Glutamatergic neuron (in vitro differentiated cells): ENCODE measurements around the gene GINS2. TPM values are rescaled to one million over a fixed set of nuclear protein-coding genes. Genes with fewer than 3 reads are reported as not detected.

ENCODE experiments used
- DNase-seq: peaks from one replicate; pipeline ENCODE4 v3.0.0; 2022
- H3K27ac Mint-ChIP-seq: one replicate; pipeline ENCODE4 v1.8.0; 2020; ENCODE audit warnings: mild to moderate bottlenecking, mixed read lengths, inconsistent platforms; ENCODE audit not compliant: unreplicated experiment
- H3K27me3 Mint-ChIP-seq: one replicate; pipeline ENCODE4 v1.8.0; 2020; ENCODE audit warnings: mild to moderate bottlenecking, moderate library complexity, mixed read lengths, inconsistent platforms; ENCODE audit not compliant: unreplicated experiment
- H3K36me3 Mint-ChIP-seq: one replicate; pipeline ENCODE4 v1.8.0; 2020; ENCODE audit warnings: mild to moderate bottlenecking, mixed read lengths, inconsistent platforms; ENCODE audit not compliant: unreplicated experiment
- H3K4me1 Mint-ChIP-seq: one replicate; pipeline ENCODE4 v1.8.0; 2020; ENCODE audit warnings: mild to moderate bottlenecking, low read depth, mixed read lengths, inconsistent platforms; ENCODE audit not compliant: unreplicated experiment
- H3K4me3 Mint-ChIP-seq: one replicate; pipeline ENCODE4 v1.8.0; 2020; ENCODE audit warnings: mild to moderate bottlenecking, mixed read lengths, inconsistent platforms; ENCODE audit not compliant: unreplicated experiment
- H3K9me3 Mint-ChIP-seq: one replicate; pipeline ENCODE4 v1.8.0; 2020; ENCODE audit warnings: mild to moderate bottlenecking, moderate library complexity, mixed read lengths, inconsistent platforms; ENCODE audit not compliant: unreplicated experiment
- total RNA-seq: library from RNA; stranded (reverse); fragmentation: NEBNext Ultra II Directional; extraction: Animal tissue kit (Norgen Biotek cat#: 25700); gene quantifications from one replicate; pipeline ENCODE4 v1.2.1, GENCODE V29; 2021; ENCODE audit not compliant: unreplicated experiment
- TF ChIP-seq, protein P1 (sequence below): fragments of 200-600 bp; sonication (generic); IDR thresholded peaks from one replicate; pipeline ENCODE4 v1.5.0; 2021; ENCODE audit not compliant: partially characterized antibody, unreplicated experiment

The GINS2 gene
- total RNA-seq, 1 donor from 2014 or later = 7.1 TPM

DNA sequence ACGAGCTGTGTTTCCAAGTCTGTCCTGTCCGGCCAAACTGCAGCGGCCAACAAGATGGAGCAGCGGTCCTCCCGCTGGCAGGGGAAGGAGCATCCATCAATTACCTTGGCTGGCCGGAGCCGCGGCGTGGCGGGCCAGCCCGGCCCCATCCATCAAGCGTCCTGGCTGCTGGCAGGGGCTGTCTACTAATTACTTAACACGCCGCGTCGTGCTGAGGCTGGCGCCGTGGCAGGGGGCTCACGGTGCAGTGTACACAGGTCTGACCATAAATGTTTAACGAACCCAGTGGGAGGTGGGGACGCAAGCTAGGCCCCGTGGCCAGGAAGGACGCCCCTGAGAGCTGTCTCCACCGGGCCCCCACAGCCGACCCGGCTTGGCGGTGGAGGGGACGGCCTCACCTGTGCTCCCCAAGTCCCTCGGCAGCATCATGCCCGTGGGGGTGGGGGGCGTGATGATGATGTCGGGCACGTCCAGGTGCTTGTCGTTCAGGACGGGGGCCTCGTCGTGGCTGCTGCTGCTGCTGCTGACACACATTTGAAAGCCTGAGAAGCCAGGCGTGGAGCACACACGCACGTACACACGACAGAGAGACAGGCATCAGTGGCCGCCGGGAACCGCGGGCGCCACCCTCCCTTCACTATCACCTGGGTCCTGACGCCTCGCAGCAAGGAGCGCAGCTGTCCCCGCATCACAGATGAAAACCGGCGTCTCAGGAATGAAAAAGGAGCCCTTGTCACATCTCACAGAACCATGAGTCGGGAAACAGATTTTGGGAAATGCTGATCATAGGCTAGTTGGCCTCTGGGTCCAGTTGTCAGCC is 21.2 kb upstream of the GINS2 start:
- Mint-ChIP-seq H3K9me3 (peaks cover 3% of the 10 kb centered on the region), H3K4me3 (no peak overlapping the region), H3K4me1 (peaks cover 8% of the 10 kb centered on the region), H3K27me3 (peaks cover 7% of the 10 kb centered on the region), H3K36me3 (no peaks in the 10 kb centered on the region), H3K27ac (no peak overlapping the region)
- TF ChIP-seq, protein P1, sequence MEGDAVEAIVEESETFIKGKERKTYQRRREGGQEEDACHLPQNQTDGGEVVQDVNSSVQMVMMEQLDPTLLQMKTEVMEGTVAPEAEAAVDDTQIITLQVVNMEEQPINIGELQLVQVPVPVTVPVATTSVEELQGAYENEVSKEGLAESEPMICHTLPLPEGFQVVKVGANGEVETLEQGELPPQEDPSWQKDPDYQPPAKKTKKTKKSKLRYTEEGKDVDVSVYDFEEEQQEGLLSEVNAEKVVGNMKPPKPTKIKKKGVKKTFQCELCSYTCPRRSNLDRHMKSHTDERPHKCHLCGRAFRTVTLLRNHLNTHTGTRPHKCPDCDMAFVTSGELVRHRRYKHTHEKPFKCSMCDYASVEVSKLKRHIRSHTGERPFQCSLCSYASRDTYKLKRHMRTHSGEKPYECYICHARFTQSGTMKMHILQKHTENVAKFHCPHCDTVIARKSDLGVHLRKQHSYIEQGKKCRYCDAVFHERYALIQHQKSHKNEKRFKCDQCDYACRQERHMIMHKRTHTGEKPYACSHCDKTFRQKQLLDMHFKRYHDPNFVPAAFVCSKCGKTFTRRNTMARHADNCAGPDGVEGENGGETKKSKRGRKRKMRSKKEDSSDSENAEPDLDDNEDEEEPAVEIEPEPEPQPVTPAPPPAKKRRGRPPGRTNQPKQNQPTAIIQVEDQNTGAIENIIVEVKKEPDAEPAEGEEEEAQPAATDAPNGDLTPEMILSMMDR = no peak
- no peak for DNase-seq

- H3K4me1 Mint-ChIP-seq = peaks cover 8% of the 10 kb centered on the region
- TF ChIP-seq, protein P1 = no peak
- H3K27me3 Mint-ChIP-seq = peaks cover 7% of the 10 kb centered on the region
- H3K27ac Mint-ChIP-seq = no peak overlapping the region
- DNase-seq = no peak
- no peak overlapping the region for H3K4me3 Mint-ChIP-seq
- H3K9me3 Mint-ChIP-seq = peaks cover 2% of the 10 kb centered on the region
- no peaks in the 10 kb centered on the region for H3K36me3 Mint-ChIP-seq
Observed at GRCh38 chr16:85708338-85708737, 19.6 kb upstream of the GINS2 start.

GRCh38 chr16:85707528-85708095 is 18.9 kb upstream of the GINS2 start:
- no peak for DNase-seq
- Mint-ChIP-seq H3K27me3 (peaks cover 7% of the 10 kb centered on the region), H3K9me3 (peaks cover 2% of the 10 kb centered on the region), H3K4me3 (no peak overlapping the region), H3K27ac (no peak overlapping the region), H3K36me3 (no peaks in the 10 kb centered on the region), H3K4me1 (peaks cover 5% of the 10 kb centered on the region)
- TF ChIP-seq, protein P1 = no peak

DNA sequence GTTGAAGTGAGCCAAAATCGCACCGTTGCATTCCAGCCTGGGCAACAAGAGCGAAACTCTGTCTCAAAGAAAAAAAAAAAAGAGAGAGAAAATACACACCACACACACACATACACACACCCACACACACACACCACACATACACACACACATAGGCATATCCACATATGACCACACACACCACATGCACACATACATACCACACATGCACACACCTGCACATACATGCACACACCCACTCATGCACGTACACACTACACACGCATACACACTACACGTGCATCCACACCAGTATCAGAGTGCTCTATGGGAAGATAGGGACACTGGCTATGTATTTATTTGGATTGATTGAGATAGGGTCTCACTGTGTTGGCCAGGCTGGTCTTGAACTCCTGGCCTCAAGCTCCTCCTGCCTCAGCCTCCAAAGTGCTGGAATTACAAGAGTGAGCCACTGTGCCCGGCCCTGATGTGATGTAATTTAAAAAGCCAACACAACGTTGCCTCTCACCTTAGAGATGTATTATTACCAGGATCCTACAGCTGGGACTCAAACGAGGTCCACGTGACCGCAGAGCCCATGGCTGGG is 17.8 kb upstream of the GINS2 start:
- H3K36me3 Mint-ChIP-seq = no peaks in the 10 kb centered on the region
- TF ChIP-seq, protein P1 = no peak
- no peak overlapping the region for H3K4me3 Mint-ChIP-seq
- DNase-seq = no peak
- peaks cover 4% of the 10 kb centered on the region for H3K9me3 Mint-ChIP-seq
- peaks cover 10% of the 10 kb centered on the region for H3K27me3 Mint-ChIP-seq
- H3K4me1 Mint-ChIP-seq = peaks cover 4% of the 10 kb centered on the region
- H3K27ac Mint-ChIP-seq = no peak overlapping the region
